Activated CD4-positive, alpha-beta memory T cell treated with anti-CD3 and anti-CD28 coated beads for 36 hours (primary cell): Measurements from ENCODE around the gene S100B. TPM values are rescaled to one million over a fixed set of nuclear protein-coding genes. Genes with fewer than 3 reads are reported as not detected.

ENCODE experiments used
- CTCF ChIA-PET: fragments of 350-600 bp; sonication (Branson Sonifier 250); formaldehyde crosslinking; loops from one replicate; lab custom pipeline; 2021; ENCODE audit warnings: antibody characterized with exemption, inconsistent platforms; lab: Charles Lee
- POLR2A ChIA-PET: fragments of 350-600 bp; sonication (Branson Sonifier 250); formaldehyde crosslinking; loops from one replicate; lab custom pipeline; 2021; ENCODE audit warnings: antibody characterized with exemption; lab: Charles Lee
- DNase-seq: peaks from one replicate; pipeline ENCODE4 v3.0.0-alpha.2; 2020
- H3K27ac Mint-ChIP-seq: one replicate; pipeline ENCODE4 v1.8.0; 2021; ENCODE audit warnings: mixed read lengths
- H3K27me3 Mint-ChIP-seq: one replicate; pipeline ENCODE4 v1.8.0; 2021; ENCODE audit warnings: mixed read lengths
- H3K36me3 Mint-ChIP-seq: one replicate; pipeline ENCODE4 v1.8.0; 2021; ENCODE audit warnings: mixed read lengths
- H3K4me1 Mint-ChIP-seq: one replicate; pipeline ENCODE4 v1.8.0; 2021; ENCODE audit warnings: low read depth, mixed read lengths
- H3K4me3 Mint-ChIP-seq: one replicate; pipeline ENCODE4 v1.8.0; 2021; ENCODE audit warnings: mild to moderate bottlenecking, mixed read lengths
- H3K9me3 Mint-ChIP-seq: one replicate; pipeline ENCODE4 v1.8.0; 2021; ENCODE audit warnings: mixed read lengths
- intact Hi-C: fragments of 100-400 bp; cut with micrococcal nuclease; formaldehyde crosslinking; loops from one replicate; pipeline ENCODE4 v1.15.1; 2023
- total RNA-seq, 2 experiments: library from RNA; stranded (reverse); gene quantifications; one replicate each; pipeline ENCODE4 v1.2.3, GENCODE V29; 2021

Gene S100B
- not detected for total RNA-seq

GRCh38 chr21:46604975-46605766, at the start of gene S100B:
Gene S100B (minus strand): TSS chr21:46605082. CDS start chr21:46602415, 2,667 bp downstream.
- H3K36me3 Mint-ChIP-seq, result no peaks in the 10 kb centered on the region
- CTCF ChIA-PET, result no interaction called here
- intact Hi-C loops, result no loop called here
- H3K27me3 Mint-ChIP-seq, result no peaks in the 10 kb centered on the region
- POLR2A ChIA-PET, result no interaction called here
- peak within 1 kb of the TSS; percentile 25 for H3K27ac Mint-ChIP-seq
- no peak for DNase-seq
- H3K4me3 Mint-ChIP-seq, result no peak within 1 kb of the TSS
- no peaks in the 10 kb centered on the region for H3K9me3 Mint-ChIP-seq
- H3K4me1 Mint-ChIP-seq, result peaks cover 24% of the 10 kb centered on the region

- H3K4me1 Mint-ChIP-seq, result peaks cover 9% of the 10 kb centered on the region
- peaks cover 23% of the 10 kb centered on the region for H3K9me3 Mint-ChIP-seq
- H3K36me3 Mint-ChIP-seq, result peaks cover 93% of the 10 kb centered on the region
- ChIA-PET CTCF (no interaction called here), POLR2A (no interaction called here)
- no peak for DNase-seq
- no peak overlapping the region for H3K27ac Mint-ChIP-seq
- H3K4me3 Mint-ChIP-seq, result no peak overlapping the region
- intact Hi-C loops, result no loop called here
- H3K27me3 Mint-ChIP-seq, result no peaks in the 10 kb centered on the region
Observed at GRCh38 chr21:46651121-46651520, 46.2 kb upstream of the S100B start.

GRCh38 chr21:46650476-46651098, 45.7 kb upstream of the S100B start:
- Mint-ChIP-seq H3K27me3 (no peaks in the 10 kb centered on the region), H3K4me1 (peaks cover 10% of the 10 kb centered on the region), H3K36me3 (peaks cover 93% of the 10 kb centered on the region), H3K4me3 (no peak overlapping the region), H3K9me3 (peaks cover 17% of the 10 kb centered on the region), H3K27ac (no peak overlapping the region)
- ChIA-PET POLR2A (no interaction called here), CTCF (no interaction called here)
- DNase-seq, result no peak
- intact Hi-C loops, result no loop called here

- no peak for DNase-seq
- intact Hi-C loops, result no loop called here
- CTCF ChIA-PET, result no interaction called here
- Mint-ChIP-seq H3K9me3 (peaks cover 5% of the 10 kb centered on the region), H3K4me1 (peaks cover 10% of the 10 kb centered on the region), H3K27me3 (no peaks in the 10 kb centered on the region), H3K4me3 (no peak overlapping the region), H3K27ac (no peak overlapping the region), H3K36me3 (peaks cover 89% of the 10 kb centered on the region)
- POLR2A ChIA-PET, result no interaction called here
Observed at GRCh38 chr21:46649356-46649755, 44.5 kb upstream of the S100B start.

- peaks cover 88% of the 10 kb centered on the region for H3K36me3 Mint-ChIP-seq
Observed at GRCh38 chr21:46648539-46648938, 43.7 kb upstream of the S100B start.

GRCh38 chr21:46646541-46647154, 41.8 kb upstream of the S100B start:
- ChIA-PET POLR2A (no interaction called here), CTCF (interaction anchor here (0.8 to 0.9 kb wide), 2 partner anchors 9 to 15 kb away, joined by 3 to 4 read pairs; no protein-coding TSS in a partner anchor)
- no peak overlapping the region for H3K27ac Mint-ChIP-seq
- H3K4me3 Mint-ChIP-seq, result no peak overlapping the region
- H3K27me3 Mint-ChIP-seq, result no peaks in the 10 kb centered on the region
- H3K4me1 Mint-ChIP-seq, result peaks cover 13% of the 10 kb centered on the region
- no peak for DNase-seq
- intact Hi-C loops, result no loop called here
- H3K9me3 Mint-ChIP-seq, result no peaks in the 10 kb centered on the region
- H3K36me3 Mint-ChIP-seq, result peaks cover 75% of the 10 kb centered on the region

More at GRCh38 chr21:46648539-46648938, 43.7 kb upstream of the S100B start:
- H3K27ac Mint-ChIP-seq, result no peak overlapping the region
- no peaks in the 10 kb centered on the region for H3K9me3 Mint-ChIP-seq
- ChIA-PET POLR2A (no interaction called here), CTCF (no interaction called here)
- H3K4me1 Mint-ChIP-seq, result peaks cover 10% of the 10 kb centered on the region
- intact Hi-C loops, result no loop called here
- no peaks in the 10 kb centered on the region for H3K27me3 Mint-ChIP-seq
- no peak for DNase-seq
- H3K4me3 Mint-ChIP-seq, result no peak overlapping the region

- Mint-ChIP-seq H3K27me3 (no peaks in the 10 kb centered on the region), H3K4me1 (peaks cover 14% of the 10 kb centered on the region), H3K4me3 (no peak overlapping the region), H3K27ac (no peak overlapping the region), H3K36me3 (peaks cover 74% of the 10 kb centered on the region), H3K9me3 (no peaks in the 10 kb centered on the region)
- DNase-seq, result no peak
- POLR2A ChIA-PET, result no interaction called here
- intact Hi-C loops, result no loop called here
- CTCF ChIA-PET, result interaction anchor here (0.8 to 1.0 kb wide), 2 partner anchors 16 kb away, joined by 3 read pairs; no protein-coding TSS in a partner anchor
Observed at GRCh38 chr21:46645840-46646239, 41.0 kb upstream of the S100B start.

- intact Hi-C loops, result no loop called here
- Mint-ChIP-seq H3K36me3 (peaks cover 60% of the 10 kb centered on the region), H3K27me3 (no peaks in the 10 kb centered on the region), H3K4me3 (no peak overlapping the region), H3K27ac (no peak overlapping the region), H3K4me1 (peaks cover 27% of the 10 kb centered on the region), H3K9me3 (no peaks in the 10 kb centered on the region)
- no peak for DNase-seq
- ChIA-PET POLR2A (no interaction called here), CTCF (no interaction called here)
Observed at GRCh38 chr21:46643379-46644177, 38.7 kb upstream of the S100B start.

GRCh38 chr21:46641656-46642055, 36.8 kb upstream of the S100B start:
- peaks cover 51% of the 10 kb centered on the region for H3K36me3 Mint-ChIP-seq
- no peaks in the 10 kb centered on the region for H3K27me3 Mint-ChIP-seq
- POLR2A ChIA-PET, result no interaction called here
- intact Hi-C loops, result no loop called here
- H3K4me1 Mint-ChIP-seq, result peaks cover 41% of the 10 kb centered on the region
- CTCF ChIA-PET, result no interaction called here
- no peaks in the 10 kb centered on the region for H3K9me3 Mint-ChIP-seq
- H3K27ac Mint-ChIP-seq, result no peak overlapping the region
- no peak for DNase-seq
- no peak overlapping the region for H3K4me3 Mint-ChIP-seq

GRCh38 chr21:46639489-46640386, 34.9 kb upstream of the S100B start:
- no peak for DNase-seq
- H3K36me3 Mint-ChIP-seq, result peaks cover 35% of the 10 kb centered on the region
- peak overlapping the region; percentile 28 for H3K4me3 Mint-ChIP-seq
- POLR2A ChIA-PET, result interaction anchor here (0.9 kb wide), 1 partner anchor 19 kb away, joined by 3 read pairs; no protein-coding TSS in a partner anchor
- intact Hi-C loops, result no loop called here
- H3K9me3 Mint-ChIP-seq, result no peaks in the 10 kb centered on the region
- peak overlapping the region; percentile 58 for H3K27ac Mint-ChIP-seq
- H3K4me1 Mint-ChIP-seq, result peaks cover 44% of the 10 kb centered on the region
- no peaks in the 10 kb centered on the region for H3K27me3 Mint-ChIP-seq
- CTCF ChIA-PET, result interaction anchor here (0.8 to 1.8 kb wide), 6 partner anchors 13 to 108 kb away, joined by 3 to 8 read pairs (median 5); no protein-coding TSS in a partner anchor
